GM23338 (cell line): ENCODE results near the gene PSMG4.

Experiments used
- EZH2 ChIP-seq: fragments of 200-600 bp; sonication (generic); IDR thresholded peaks from one replicate; pipeline ENCODE4 v1.8.0; 2017; ENCODE audit warnings: antibody characterized with exemption, mild to moderate bottlenecking, low read depth; ENCODE audit not compliant: unreplicated experiment
- EZH2phosphoT487 ChIP-seq: fragments of 200-600 bp; sonication (generic); IDR thresholded peaks from one replicate; pipeline ENCODE4 v1.8.1; 2018; ENCODE audit warnings: antibody characterized with exemption; ENCODE audit not compliant: unreplicated experiment
- POLR2AphosphoS5 ChIP-seq: IDR thresholded peaks from 2 replicates; pipeline ENCODE4 v1.6.1; 2016; ENCODE audit warnings: antibody characterized with exemption, low read depth
- TF ChIP-seq, protein P1 (sequence below), 2 experiments: fragments of 200-600 bp in 1 of 2; sonication (generic) in 1 of 2; conservative IDR thresholded peaks; 2 replicates each; pipeline versions ENCODE4 v1.5.1 to v1.6.1; 2016 to 2017; ENCODE audit warnings: antibody characterized with exemption in 2 of 2, low read depth in 2 of 2, mild to moderate bottlenecking in 2 of 2, moderate library complexity in 1 of 2
- TF ChIP-seq, protein P2 (sequence below): IDR thresholded peaks from 2 replicates; pipeline ENCODE4 v1.6.1; 2016; ENCODE audit warnings: antibody characterized with exemption
- TF ChIP-seq, protein P3 (sequence below): IDR thresholded peaks from one replicate; pipeline ENCODE4 v1.6.1; 2018; ENCODE audit warnings: antibody characterized with exemption; ENCODE audit not compliant: unreplicated experiment

DNA sequence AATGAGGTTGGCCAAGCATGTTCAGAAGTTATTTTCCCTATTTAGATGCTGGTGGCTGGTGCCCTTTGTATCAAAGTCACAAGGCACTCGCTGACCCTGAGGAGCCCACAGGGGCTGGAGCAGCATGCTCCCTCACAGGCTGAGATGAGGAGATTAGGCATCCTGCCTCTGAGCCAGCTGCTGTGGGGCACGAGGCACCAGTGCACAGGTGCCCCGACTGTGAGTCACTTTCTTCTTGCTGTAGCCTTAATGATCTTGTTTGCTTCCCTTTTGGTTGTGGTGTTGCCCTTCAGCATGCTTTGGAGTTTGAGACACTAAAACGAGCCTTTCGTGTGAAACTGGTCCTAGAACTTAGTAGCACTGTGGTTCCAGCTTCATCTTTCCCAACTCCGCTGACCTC, 4.3 kb downstream of the PSMG4 start:
- TF ChIP-seq, protein P1, sequence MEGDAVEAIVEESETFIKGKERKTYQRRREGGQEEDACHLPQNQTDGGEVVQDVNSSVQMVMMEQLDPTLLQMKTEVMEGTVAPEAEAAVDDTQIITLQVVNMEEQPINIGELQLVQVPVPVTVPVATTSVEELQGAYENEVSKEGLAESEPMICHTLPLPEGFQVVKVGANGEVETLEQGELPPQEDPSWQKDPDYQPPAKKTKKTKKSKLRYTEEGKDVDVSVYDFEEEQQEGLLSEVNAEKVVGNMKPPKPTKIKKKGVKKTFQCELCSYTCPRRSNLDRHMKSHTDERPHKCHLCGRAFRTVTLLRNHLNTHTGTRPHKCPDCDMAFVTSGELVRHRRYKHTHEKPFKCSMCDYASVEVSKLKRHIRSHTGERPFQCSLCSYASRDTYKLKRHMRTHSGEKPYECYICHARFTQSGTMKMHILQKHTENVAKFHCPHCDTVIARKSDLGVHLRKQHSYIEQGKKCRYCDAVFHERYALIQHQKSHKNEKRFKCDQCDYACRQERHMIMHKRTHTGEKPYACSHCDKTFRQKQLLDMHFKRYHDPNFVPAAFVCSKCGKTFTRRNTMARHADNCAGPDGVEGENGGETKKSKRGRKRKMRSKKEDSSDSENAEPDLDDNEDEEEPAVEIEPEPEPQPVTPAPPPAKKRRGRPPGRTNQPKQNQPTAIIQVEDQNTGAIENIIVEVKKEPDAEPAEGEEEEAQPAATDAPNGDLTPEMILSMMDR (conservative IDR thresholded peaks at IDR 0.05; ENCODE audit: low read depth in 2 of 2) = no peak
- TF ChIP-seq, protein P2, sequence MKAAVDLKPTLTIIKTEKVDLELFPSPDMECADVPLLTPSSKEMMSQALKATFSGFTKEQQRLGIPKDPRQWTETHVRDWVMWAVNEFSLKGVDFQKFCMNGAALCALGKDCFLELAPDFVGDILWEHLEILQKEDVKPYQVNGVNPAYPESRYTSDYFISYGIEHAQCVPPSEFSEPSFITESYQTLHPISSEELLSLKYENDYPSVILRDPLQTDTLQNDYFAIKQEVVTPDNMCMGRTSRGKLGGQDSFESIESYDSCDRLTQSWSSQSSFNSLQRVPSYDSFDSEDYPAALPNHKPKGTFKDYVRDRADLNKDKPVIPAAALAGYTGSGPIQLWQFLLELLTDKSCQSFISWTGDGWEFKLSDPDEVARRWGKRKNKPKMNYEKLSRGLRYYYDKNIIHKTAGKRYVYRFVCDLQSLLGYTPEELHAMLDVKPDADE = no peak
- TF ChIP-seq EZH2phosphoT487 (no peak), POLR2AphosphoS5 (no peak), EZH2 (no peak)
- TF ChIP-seq, protein P3, sequence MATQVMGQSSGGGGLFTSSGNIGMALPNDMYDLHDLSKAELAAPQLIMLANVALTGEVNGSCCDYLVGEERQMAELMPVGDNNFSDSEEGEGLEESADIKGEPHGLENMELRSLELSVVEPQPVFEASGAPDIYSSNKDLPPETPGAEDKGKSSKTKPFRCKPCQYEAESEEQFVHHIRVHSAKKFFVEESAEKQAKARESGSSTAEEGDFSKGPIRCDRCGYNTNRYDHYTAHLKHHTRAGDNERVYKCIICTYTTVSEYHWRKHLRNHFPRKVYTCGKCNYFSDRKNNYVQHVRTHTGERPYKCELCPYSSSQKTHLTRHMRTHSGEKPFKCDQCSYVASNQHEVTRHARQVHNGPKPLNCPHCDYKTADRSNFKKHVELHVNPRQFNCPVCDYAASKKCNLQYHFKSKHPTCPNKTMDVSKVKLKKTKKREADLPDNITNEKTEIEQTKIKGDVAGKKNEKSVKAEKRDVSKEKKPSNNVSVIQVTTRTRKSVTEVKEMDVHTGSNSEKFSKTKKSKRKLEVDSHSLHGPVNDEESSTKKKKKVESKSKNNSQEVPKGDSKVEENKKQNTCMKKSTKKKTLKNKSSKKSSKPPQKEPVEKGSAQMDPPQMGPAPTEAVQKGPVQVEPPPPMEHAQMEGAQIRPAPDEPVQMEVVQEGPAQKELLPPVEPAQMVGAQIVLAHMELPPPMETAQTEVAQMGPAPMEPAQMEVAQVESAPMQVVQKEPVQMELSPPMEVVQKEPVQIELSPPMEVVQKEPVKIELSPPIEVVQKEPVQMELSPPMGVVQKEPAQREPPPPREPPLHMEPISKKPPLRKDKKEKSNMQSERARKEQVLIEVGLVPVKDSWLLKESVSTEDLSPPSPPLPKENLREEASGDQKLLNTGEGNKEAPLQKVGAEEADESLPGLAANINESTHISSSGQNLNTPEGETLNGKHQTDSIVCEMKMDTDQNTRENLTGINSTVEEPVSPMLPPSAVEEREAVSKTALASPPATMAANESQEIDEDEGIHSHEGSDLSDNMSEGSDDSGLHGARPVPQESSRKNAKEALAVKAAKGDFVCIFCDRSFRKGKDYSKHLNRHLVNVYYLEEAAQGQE = no peak
